CD14-positive monocyte (primary cell): ENCODE results near the gene CBX5. TPM values are rescaled to one million over a fixed set of nuclear protein-coding genes. Genes with fewer than 3 reads are reported as not detected.

Source experiments
- DNase-seq, 3 donors: peaks; one replicate each; pipeline ENCODE4 v3.0.0-alpha.2; 2011 to 2022
- H2AFZ ChIP-seq: 2 replicates; pipeline ENCODE4 v1.6.0; 2012; ENCODE audit warnings: mild to moderate bottlenecking, low read depth, low read length, inconsistent platforms; ENCODE audit not compliant: insufficient read depth, poor library complexity, severe bottlenecking
- H3K27ac ChIP-seq, 2 donors: 1 replicate in 1 of 2; 2 replicates in 1 of 2; pipeline ENCODE4 v1.5.1; 2012 to 2013; ENCODE audit warnings: low read length in 2 of 2, control low read depth in 1 of 2, inconsistent platforms in 1 of 2, low read depth in 1 of 2, mild to moderate bottlenecking in 1 of 2
- H3K27me3 ChIP-seq, 2 donors: one replicate each; pipeline versions ENCODE4 v1.6.0 to v1.6.1; 2011 to 2013; ENCODE audit warnings: low read length in 2 of 2; ENCODE audit not compliant: control insufficient read depth in 2 of 2, insufficient read depth in 2 of 2
- H3K36me3 ChIP-seq, 2 donors: replicated peaks in 1 of 2; 1 replicate in 1 of 2; 2 replicates in 1 of 2; pipeline versions ENCODE4 v1.5.1 to v1.6.1; 2012 to 2013; ENCODE audit warnings: low read length in 2 of 2, control low read depth in 1 of 2, inconsistent platforms in 1 of 2, mild to moderate bottlenecking in 1 of 2; ENCODE audit not compliant: insufficient read depth in 2 of 2, control insufficient read depth in 1 of 2
- H3K4me1 ChIP-seq, 2 donors: 1 replicate in 1 of 2; 2 replicates in 1 of 2; pipeline versions ENCODE4 v1.5.1 to v1.6.1; 2012 to 2013; ENCODE audit warnings: low read length in 2 of 2, control low read depth in 1 of 2, inconsistent platforms in 1 of 2, mild to moderate bottlenecking in 1 of 2, moderate library complexity in 1 of 2; ENCODE audit not compliant: insufficient read depth in 2 of 2, control insufficient read depth in 1 of 2
- H3K4me2 ChIP-seq: replicated peaks from 2 replicates; pipeline ENCODE3; 2012; ENCODE audit warnings: low read length, moderate library complexity, mild to moderate bottlenecking; ENCODE audit not compliant: poor library complexity, severe bottlenecking; ENCODE audit errors: extremely low read depth
- H3K4me3 ChIP-seq, 3 experiments: fragments of 200-600 bp in 1 of 3; sonication (generic) in 1 of 3; replicated peaks in 1 of 3; 1 replicate in 2 of 3; 2 replicates in 1 of 3; pipeline ENCODE4 v1.5.1; 2011 to 2013; ENCODE audit warnings: low read length in 3 of 3, mild to moderate bottlenecking in 3 of 3, control low read depth in 2 of 3, low read depth in 2 of 3, inconsistent platforms in 1 of 3, moderate library complexity in 1 of 3
- H3K79me2 ChIP-seq: 2 replicates; pipeline ENCODE4 v1.6.0; 2012; ENCODE audit warnings: mild to moderate bottlenecking, control low read depth, inconsistent platforms, low read length, moderate library complexity; ENCODE audit not compliant: insufficient read depth
- H3K9ac ChIP-seq: 2 replicates; pipeline ENCODE4 v1.6.0; 2017; ENCODE audit warnings: low read length, mild to moderate bottlenecking; ENCODE audit not compliant: insufficient read depth, poor library complexity, severe bottlenecking
- H3K9me3 ChIP-seq, 2 donors: replicated peaks in 1 of 2; 1 replicate in 1 of 2; 2 replicates in 1 of 2; pipeline versions ENCODE4 v1.5.1 to v1.6.1; 2012 to 2013; ENCODE audit warnings: low read length in 2 of 2, control low read depth in 1 of 2; ENCODE audit not compliant: control insufficient read depth in 1 of 2, insufficient read depth in 1 of 2
- H4K20me1 ChIP-seq: 2 replicates; pipeline ENCODE4 v1.6.0; 2012; ENCODE audit warnings: mild to moderate bottlenecking, low read length, control low read depth, moderate library complexity; ENCODE audit not compliant: insufficient read depth
- H3K27ac Mint-ChIP-seq, 7 donors: one replicate each; pipeline ENCODE4 v1.8.0; 2020; ENCODE audit warnings: mild to moderate bottlenecking in 7 of 7, mixed read lengths in 7 of 7, moderate library complexity in 6 of 7, inconsistent platforms in 2 of 7
- H3K27me3 Mint-ChIP-seq, 3 donors: one replicate each; pipeline ENCODE4 v1.8.0; 2021 to 2022; ENCODE audit warnings: low read depth in 3 of 3, mild to moderate bottlenecking in 3 of 3, mixed read lengths in 3 of 3, moderate library complexity in 3 of 3, inconsistent platforms in 1 of 3
- H3K36me3 Mint-ChIP-seq, 2 donors: one replicate each; pipeline ENCODE4 v1.8.0; 2020; ENCODE audit warnings: mixed read lengths in 2 of 2, inconsistent platforms in 1 of 2, mild to moderate bottlenecking in 1 of 2
- H3K4me1 Mint-ChIP-seq: one replicate; pipeline ENCODE4 v1.8.0; 2020; ENCODE audit warnings: mild to moderate bottlenecking, mixed read lengths
- H3K4me3 Mint-ChIP-seq, 2 donors: one replicate each; pipeline ENCODE4 v1.8.0; 2020; ENCODE audit warnings: mild to moderate bottlenecking in 2 of 2, mixed read lengths in 2 of 2, moderate library complexity in 1 of 2
- H3K9me3 Mint-ChIP-seq, 7 donors: one replicate each; pipeline ENCODE4 v1.8.0; 2020 to 2022; ENCODE audit warnings: mixed read lengths in 7 of 7, mild to moderate bottlenecking in 6 of 7, moderate library complexity in 6 of 7, inconsistent platforms in 2 of 7
- WGBS: methylation state at CpG from one replicate; pipeline ENCODE4 v1.1.5; 2013; ENCODE audit warnings: missing lambda C conversion rate; ENCODE audit not compliant: insufficient coverage; 5-methylcytosine and 5-hydroxymethylcytosine counted together
- intact Hi-C, 2 donors: fragments of 100-400 bp; cut with micrococcal nuclease; formaldehyde crosslinking; loops; one replicate each; pipeline versions ENCODE4 v1.15.0 to v1.15.1; 2023
- polyA plus RNA-seq, 3 donors: library from polyadenylated mRNA; depleted of rRNA in 1 of 3; unstranded in 2 of 3; stranded (reverse) in 1 of 3; fragments of 300-500 nt in 2 of 3; fragments of >200 nt in 1 of 3; fragmentation: Illumina TruSeq in 2 of 3; gene quantifications; 1 replicate in 2 of 3; 2 replicates in 1 of 3; pipeline ENCODE4 v1.2.3, GENCODE V29; 2012 to 2021
- TF ChIP-seq, protein P1 (sequence below): fragments of 200-600 bp; IDR thresholded peaks from one replicate; pipeline ENCODE4 v1.8.0; 2022; ENCODE audit warnings: antibody characterized with exemption, mild to moderate bottlenecking

CBX5 gene
- polyA plus RNA-seq, 3 donors: 2.9 to 5.4 (median 4.8) TPM

- Histone ChIP-seq H4K20me1 (no peaks in the 10 kb centered on the region), H3K79me2 (peaks cover 99% of the 10 kb centered on the region), H3K4me1 (peaks cover 13 to 30% of the 10 kb centered on the region in 2 donors), H3K27ac (no peak overlapping the region), H3K9me3 (no peaks in the 10 kb centered on the region), H2AFZ (no peak overlapping the region), H3K27me3 (no peaks in the 10 kb centered on the region), H3K9ac (no peak overlapping the region), H3K36me3 (no peaks in the 10 kb centered on the region), H3K4me2 (no peak overlapping the region), H3K4me3 (no peak overlapping the region)
- peaks cover 0 to 2% (median 1%) of the 10 kb centered on the region in 3 donors for H3K27me3 Mint-ChIP-seq
- WGBS: 97% methylated on average over 3 of the region's 4 CpGs
- H3K9me3 Mint-ChIP-seq: no peaks in the 10 kb centered on the region
- H3K4me3 Mint-ChIP-seq: no peak overlapping the region
- peaks cover 31% of the 10 kb centered on the region for H3K4me1 Mint-ChIP-seq
- H3K27ac Mint-ChIP-seq: peak overlapping the region in 1 of 7 donors; percentile 64
- peaks cover 0 to 3% of the 10 kb centered on the region in 2 donors for H3K36me3 Mint-ChIP-seq
- TF ChIP-seq, protein P1, sequence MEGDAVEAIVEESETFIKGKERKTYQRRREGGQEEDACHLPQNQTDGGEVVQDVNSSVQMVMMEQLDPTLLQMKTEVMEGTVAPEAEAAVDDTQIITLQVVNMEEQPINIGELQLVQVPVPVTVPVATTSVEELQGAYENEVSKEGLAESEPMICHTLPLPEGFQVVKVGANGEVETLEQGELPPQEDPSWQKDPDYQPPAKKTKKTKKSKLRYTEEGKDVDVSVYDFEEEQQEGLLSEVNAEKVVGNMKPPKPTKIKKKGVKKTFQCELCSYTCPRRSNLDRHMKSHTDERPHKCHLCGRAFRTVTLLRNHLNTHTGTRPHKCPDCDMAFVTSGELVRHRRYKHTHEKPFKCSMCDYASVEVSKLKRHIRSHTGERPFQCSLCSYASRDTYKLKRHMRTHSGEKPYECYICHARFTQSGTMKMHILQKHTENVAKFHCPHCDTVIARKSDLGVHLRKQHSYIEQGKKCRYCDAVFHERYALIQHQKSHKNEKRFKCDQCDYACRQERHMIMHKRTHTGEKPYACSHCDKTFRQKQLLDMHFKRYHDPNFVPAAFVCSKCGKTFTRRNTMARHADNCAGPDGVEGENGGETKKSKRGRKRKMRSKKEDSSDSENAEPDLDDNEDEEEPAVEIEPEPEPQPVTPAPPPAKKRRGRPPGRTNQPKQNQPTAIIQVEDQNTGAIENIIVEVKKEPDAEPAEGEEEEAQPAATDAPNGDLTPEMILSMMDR: no peak
- DNase-seq: no peak
- intact Hi-C loops: no loop called here
Observed at GRCh38 chr12:54265364-54265812, 14.5 kb downstream of the CBX5 start.

- peaks cover 0 to 1% of the 10 kb centered on the region in 2 donors for H3K36me3 ChIP-seq
- peaks cover 98% of the 10 kb centered on the region for H3K79me2 ChIP-seq
- TF ChIP-seq, protein P1: no peak
- H3K9me3 Mint-ChIP-seq: no peaks in the 10 kb centered on the region
- H3K27ac ChIP-seq: peak overlapping the region in 1 of 2 donors; percentile 58
- H3K4me1 ChIP-seq: peaks cover 25 to 40% of the 10 kb centered on the region in 2 donors
- intact Hi-C loops: no loop called here
- H2AFZ ChIP-seq: no peak overlapping the region
- H3K36me3 Mint-ChIP-seq: peaks cover 1% of the 10 kb centered on the region in 2 donors
- peak overlapping the region in 1 of 2 donors; percentile 60 for H3K4me3 Mint-ChIP-seq
- peaks cover 40% of the 10 kb centered on the region for H3K4me1 Mint-ChIP-seq
- no peak overlapping the region for H3K9ac ChIP-seq
- H3K4me3 ChIP-seq: peak overlapping the region in 1 of 3 experiments; percentile 21
- H3K27me3 Mint-ChIP-seq: peaks cover 0 to 2% (median 1%) of the 10 kb centered on the region in 3 donors
- WGBS: 27% methylated on average over 2 of the region's 4 CpGs
- H3K27ac Mint-ChIP-seq: peak overlapping the region in 3 of 7 donors; percentile 2 to 38 (median 32)
- H3K4me2 ChIP-seq: peak overlapping the region; percentile 48
- H4K20me1 ChIP-seq: no peaks in the 10 kb centered on the region
- peak in 2 of 3 donors; percentile 12 to 32 for DNase-seq
- H3K9me3 ChIP-seq: no peaks in the 10 kb centered on the region
- H3K27me3 ChIP-seq: no peaks in the 10 kb centered on the region
Observed at GRCh38 chr12:54262403-54262925, 17.5 kb downstream of the CBX5 start.
